HCT116 (cell line): ENCODE results near the gene ZBTB16.

ENCODE experiments used
- EZH2 ChIP-seq: fragments of 200-600 bp; sonication (generic); IDR thresholded peaks from 2 replicates; pipeline ENCODE4 v1.6.1; 2017; ENCODE audit warnings: antibody characterized with exemption, mixed run types
- FOSL1 ChIP-seq: IDR thresholded peaks from 2 replicates; pipeline ENCODE4 v1.6.1; 2012; ENCODE audit warnings: low read depth
- TF ChIP-seq, protein P1 (sequence below), 3 experiments: fragments of 200-600 bp in 1 of 3; sonication (generic) in 1 of 3; IDR thresholded peaks in 2 of 3; conservative IDR thresholded peaks in 1 of 3; 2 replicates each; pipeline ENCODE4 v1.5.1; 2012 to 2017; ENCODE audit warnings: low read depth in 2 of 3, low read length in 2 of 3, antibody characterized with exemption in 1 of 3, borderline replicate concordance in 1 of 3, control low read depth in 1 of 3, mild to moderate bottlenecking in 1 of 3, mixed read lengths in 1 of 3, mixed run types in 1 of 3, moderate library complexity in 1 of 3; ENCODE audit not compliant: insufficient read depth in 1 of 3

DNA sequence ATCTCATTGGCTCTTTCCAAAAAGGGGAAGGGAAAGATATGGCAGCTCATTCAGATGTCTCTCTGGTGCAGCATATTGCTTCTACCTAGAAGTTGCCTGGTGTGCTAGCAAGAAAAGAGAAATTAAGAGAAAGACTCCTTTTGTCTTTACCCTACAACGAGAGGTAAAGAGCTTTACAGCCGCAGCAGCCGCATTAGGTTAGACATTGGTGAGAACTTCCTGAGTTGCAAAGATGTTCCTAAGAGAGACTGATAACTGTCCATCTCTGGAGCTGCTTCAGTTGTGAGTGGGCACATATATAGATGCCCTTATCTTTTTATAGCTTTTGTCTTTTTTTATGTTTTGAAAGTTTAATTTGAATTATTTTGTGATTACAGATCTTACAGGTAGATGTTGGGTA, 155.9 kb downstream of the ZBTB16 start:
- TF ChIP-seq FOSL1 (no peak), EZH2 (no peak)
- TF ChIP-seq, protein P1, sequence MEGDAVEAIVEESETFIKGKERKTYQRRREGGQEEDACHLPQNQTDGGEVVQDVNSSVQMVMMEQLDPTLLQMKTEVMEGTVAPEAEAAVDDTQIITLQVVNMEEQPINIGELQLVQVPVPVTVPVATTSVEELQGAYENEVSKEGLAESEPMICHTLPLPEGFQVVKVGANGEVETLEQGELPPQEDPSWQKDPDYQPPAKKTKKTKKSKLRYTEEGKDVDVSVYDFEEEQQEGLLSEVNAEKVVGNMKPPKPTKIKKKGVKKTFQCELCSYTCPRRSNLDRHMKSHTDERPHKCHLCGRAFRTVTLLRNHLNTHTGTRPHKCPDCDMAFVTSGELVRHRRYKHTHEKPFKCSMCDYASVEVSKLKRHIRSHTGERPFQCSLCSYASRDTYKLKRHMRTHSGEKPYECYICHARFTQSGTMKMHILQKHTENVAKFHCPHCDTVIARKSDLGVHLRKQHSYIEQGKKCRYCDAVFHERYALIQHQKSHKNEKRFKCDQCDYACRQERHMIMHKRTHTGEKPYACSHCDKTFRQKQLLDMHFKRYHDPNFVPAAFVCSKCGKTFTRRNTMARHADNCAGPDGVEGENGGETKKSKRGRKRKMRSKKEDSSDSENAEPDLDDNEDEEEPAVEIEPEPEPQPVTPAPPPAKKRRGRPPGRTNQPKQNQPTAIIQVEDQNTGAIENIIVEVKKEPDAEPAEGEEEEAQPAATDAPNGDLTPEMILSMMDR (IDR thresholded peaks at IDR 0.05 in 2 of 3, conservative IDR thresholded peaks at IDR 0.05 in 1 of 3; ENCODE audit: borderline replicate concordance in 1 of 3, insufficient read depth in 1 of 3, low read depth in 2 of 3, low read length in 2 of 3) = no peak
